SH-SY5Y (cell line): ENCODE data around the gene EXOSC3.

ENCODE experiments used
- GATA2 ChIP-seq: IDR thresholded peaks from 2 replicates; pipeline ENCODE4 v1.6.1; 2011; ENCODE audit warnings: mild to moderate bottlenecking, low read depth, low read length
- GATA3 ChIP-seq: IDR thresholded peaks from 2 replicates; pipeline ENCODE4 v1.6.1; 2011; ENCODE audit warnings: low read depth, mild to moderate bottlenecking, low read length, moderate library complexity

EXOSC3 gene

DNA sequence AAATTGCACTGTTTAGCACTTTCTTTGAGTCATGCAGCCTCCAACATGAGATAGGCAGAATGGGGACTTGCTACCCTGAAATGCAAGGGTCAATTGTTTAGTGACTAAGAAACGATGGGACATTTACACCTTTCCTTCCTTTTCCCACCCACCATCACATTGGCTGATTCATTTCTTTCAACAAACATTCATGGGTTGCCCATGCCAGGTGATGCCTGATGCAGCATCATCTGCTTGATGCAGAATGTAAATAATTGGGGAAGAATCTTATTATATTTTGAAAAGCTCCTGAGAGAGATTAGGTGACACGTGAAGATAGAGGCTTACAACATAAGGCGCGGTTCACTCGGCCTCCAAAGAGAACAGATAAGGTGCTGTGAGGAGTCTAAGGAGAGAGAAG lies 35.7 kb downstream of the EXOSC3 start:
- TF ChIP-seq GATA2 (no peak), GATA3 (no peak)

DNA sequence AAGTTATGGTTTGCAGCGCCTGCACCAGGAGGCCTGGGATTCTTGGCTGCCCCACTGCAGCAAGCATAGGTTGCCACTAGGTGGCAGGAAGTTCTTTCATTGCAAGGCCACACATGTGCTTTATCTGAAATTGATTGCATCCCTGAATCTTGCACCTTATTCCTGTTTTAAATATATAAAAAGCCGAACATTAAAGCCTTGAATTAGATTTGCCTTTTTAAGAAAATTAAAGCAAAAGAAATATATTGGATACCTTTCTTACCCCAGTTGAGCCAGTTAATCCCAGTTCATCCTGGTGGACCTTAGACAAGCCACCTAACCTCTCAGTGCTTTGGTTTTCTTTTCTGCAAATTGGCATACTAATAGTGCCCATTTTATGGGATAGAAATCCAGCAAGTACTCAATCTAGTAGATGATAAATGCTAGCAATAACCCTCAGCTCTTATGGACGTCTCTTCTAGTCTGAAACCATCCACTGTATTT lies 37.6 kb downstream of the EXOSC3 start:
- TF ChIP-seq GATA3 (no peak), GATA2 (no peak)

DNA sequence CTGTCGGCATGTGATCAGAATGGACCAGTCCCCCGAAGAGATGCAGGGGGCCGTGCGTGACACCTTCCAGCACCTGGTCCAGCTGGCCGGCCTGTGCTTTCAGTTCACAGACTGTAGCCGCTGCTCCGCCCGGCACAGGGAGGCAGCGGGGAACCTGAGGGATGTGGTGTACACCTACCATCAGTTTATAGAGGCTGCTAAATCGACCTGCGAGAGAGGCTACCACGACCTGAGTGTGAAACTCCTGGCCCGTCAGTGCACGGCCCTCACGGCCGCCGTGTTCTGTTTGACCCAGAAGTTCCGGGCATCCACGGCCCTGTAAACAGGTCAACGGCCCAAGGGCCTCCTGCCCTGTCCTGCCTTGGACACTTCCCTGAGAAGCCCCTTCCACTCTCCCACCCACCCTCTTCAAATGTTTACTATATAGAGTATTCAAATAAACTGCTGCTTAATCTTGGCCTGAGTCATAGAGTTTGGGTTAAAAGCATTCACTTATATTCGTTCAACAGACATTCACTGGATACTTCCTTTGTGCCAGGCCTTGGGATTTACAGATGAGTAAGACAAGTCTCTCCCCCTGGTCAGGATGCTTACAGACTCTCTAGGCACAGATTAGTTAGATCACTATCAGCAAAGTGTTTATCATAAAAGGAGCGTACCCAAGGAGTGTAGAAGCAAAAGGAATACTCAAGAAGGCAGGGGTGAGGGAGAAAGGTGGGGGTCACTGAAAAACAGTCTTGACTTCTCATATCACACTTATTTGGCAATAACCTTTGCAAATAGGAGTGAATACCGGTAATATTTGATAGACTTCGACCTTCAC lies 38.2 kb downstream of the EXOSC3 start:
- no peak for TF ChIP-seq GATA2
- no peak for TF ChIP-seq GATA3

DNA sequence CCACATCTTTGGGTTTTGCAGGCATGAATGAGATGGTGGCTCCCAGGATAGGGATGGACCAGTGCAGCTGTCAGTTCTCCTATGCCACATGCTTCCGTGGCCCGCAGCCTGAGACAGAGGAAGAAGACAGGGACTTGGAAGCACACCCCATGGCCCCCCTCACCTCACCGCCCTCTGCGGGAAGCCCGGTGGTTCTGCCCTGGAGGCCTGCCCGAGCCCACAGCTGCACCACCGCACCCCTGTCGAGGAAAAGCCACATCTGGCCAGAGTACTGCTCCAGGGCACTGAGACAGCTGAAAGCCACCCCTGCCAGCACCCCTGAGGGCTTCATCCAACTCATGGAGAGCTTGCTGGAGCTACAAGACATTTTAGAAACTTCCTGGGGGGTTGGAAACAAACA lies 38.9 kb downstream of the EXOSC3 start:
- TF ChIP-seq GATA3 (no peak), GATA2 (no peak)

DNA sequence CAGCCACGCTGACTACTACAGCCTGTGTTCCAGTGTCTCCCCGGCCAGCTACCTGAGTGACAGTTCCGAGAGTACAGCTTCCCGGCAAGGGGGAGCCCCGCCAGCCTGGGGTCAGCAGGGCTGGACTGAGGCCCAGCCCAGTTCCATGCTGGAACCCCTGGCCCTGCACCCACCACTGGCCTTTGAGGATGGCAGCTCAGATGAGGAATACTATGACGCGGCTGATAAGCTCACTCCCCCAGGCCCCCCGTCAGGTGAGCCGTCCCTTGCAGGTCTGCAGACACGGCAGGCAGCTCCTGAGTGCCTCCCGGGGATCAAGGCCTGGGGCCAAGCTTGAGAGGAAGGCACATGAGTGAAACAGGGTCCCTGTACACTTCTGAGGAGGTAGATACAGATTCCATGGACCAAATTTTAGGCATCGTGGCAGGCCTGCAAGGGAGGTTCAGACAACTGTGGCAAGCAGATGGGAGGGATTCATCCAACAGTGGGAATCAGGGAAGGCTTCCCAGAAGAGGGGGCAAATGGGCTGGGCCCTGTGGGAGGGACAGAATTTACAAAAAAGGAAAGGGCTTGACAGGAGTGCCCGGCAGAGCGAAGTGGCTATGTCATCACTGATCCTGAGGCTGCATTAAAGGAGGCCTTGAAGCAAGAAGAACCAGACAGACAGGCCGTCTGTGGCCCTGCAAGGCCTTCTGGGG lies 44.1 kb downstream of the EXOSC3 start:
- TF ChIP-seq GATA3 (no peak), GATA2 (no peak)

DNA sequence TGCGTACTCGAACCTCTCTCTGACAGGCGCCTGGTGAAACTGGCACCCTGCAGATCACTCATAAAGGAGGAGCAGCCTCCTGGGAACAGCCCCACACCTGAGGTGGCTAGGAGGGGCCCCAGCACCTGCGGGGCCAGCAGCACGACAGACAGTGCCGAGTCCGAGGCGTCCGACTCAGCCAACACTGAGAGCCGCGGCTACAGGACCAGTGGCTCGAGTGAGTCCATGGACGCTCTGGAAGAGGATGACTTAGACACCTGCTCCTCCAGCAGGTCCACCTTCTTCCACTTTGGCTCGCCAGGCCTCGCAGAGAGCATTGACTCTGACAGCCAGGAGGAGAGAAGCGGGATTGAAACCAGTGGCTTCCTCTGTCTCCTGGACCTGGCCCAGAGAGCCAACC lies 44.7 kb downstream of the EXOSC3 start:
- TF ChIP-seq GATA2 (no peak), GATA3 (no peak)

DNA sequence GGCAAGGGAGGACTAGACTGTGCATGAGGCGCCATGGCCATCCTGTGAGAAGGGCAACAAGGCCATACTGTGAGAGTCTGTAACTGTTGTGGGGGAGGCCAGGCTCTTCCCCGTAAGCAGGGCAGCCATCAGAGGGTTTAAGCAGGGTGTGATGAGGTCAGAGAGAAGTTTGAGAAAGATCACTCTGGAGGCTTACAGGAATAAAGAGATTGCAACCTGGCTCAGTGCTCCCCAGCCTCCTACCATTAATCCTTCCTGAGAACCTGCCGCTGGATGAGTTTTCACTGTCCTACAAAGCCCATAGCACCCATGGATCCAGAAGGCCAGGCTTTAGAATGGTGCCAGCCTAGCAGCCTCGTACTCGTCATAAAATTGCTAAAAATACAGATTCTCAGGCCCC lies 45.6 kb downstream of the EXOSC3 start:
- TF ChIP-seq GATA2 (no peak), GATA3 (no peak)

DNA sequence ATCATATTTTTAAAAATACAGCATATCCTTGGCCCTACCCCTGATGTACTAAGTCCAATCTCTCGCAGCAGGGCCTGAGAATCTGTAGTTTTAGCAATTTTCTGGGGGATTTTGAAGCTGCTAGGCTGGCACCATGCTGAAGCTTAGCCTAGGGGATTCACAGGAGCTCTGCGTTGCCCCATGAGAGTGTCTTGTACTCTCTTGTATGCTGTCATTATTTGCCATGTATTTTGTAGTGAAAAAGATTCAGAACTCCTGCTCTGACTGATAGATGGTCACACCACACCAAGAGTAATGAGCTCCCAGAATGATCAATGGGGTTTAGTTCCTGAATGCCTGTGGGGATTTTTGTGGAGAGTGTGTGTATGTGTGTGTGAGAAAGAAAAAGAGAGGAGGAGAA lies 51.9 kb downstream of the EXOSC3 start:
- no peak for TF ChIP-seq GATA3
- no peak for TF ChIP-seq GATA2

DNA sequence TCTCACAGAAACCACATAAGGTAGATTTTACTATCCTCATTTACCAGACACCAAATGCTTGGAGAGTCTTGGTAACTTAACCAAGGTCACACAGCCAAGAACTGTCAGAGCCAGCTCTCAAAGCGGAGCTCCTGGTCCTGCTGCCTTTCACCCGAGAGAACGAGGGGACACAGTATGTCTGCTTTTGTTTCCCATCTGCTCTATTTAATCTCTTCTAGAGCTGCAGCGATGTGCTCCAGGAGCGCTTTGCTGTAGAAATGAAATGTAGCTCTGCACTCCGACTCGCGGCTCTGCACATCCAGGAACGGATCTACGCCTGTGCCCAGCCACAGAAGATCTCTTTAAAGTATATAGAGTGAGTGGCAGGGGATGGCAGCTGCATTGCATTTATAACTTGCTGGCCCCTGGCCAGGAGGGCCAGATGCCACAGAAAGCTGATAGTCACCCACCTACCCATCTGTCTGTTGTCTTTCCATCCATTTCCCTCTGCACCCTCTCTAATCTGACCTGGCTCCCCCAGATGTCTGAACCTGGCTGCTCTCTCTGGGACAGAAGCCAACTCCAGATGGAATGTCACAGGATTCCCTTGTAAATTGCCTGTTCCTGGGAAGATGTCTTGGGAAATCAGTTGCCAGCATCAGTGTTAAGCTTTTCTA lies 52.6 kb downstream of the EXOSC3 start:
- 0 out of 2 replicates have a peak, but pooled peaks have one; percentile 18 for TF ChIP-seq GATA3
- TF ChIP-seq GATA2, result peak; percentile 72

DNA sequence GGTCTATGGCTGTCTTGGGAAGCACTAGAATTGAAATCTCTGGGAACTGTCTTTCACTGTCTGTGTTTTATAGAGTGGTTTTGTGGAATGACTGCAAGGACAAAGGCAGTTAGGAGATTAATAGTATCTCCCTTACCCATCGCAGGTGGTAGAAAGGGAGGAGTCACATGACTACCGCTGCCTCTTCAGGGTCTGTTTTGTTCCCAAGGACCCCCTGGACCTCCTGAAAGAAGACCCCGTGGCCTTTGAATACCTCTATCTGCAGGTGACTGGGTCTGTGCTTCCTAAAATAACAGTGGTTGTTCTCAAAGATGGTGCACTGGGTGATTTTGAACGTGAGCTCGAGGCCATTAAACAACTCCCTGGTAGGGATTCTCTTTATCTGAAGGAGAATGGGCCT lies 54.0 kb downstream of the EXOSC3 start:
- no peak for TF ChIP-seq GATA3
- no peak for TF ChIP-seq GATA2

DNA sequence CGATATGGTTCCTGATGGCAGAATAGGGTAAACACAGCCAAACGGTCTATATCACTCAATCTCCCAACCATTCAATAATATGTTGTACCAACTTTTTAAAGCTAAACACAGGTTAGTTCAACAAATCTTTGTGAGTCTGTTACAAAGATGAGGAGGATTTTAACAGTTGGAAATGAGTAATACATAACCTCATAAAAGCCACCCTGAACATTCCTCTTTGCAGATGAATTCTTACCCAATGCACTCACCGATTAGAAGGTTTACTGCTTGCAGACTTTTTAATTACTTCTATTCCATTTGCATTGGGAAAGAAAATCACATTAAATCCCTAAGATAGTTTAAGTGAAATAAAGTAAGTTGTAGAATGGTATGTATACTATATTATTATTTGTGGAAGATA lies 54.6 kb downstream of the EXOSC3 start:
- TF ChIP-seq GATA2, result no peak
